Gastrocnemius medialis (tissue), 4 donors: ENCODE results near the gene TET1. TPM values are rescaled to one million over a fixed set of nuclear protein-coding genes. Genes with fewer than 3 reads are reported as not detected.
"Not testable (repeated sequence)": the region's sequence is repeated elsewhere in the genome, so short reads cannot be mapped to it uniquely, and the experiment has no call there.

Source experiments
- ATAC-seq, 2 donors: fragments of 150-250 bp; one replicate each; pipeline ENCODE4 v1.9.1; 2016
- DNase-seq, 2 donors: peaks; one replicate each; pipeline ENCODE4 v3.0.0-alpha.2; 2019
- H3K27ac ChIP-seq, 4 donors: fragments of 200-600 bp; sonication (generic); 1 replicate in 1 of 4; 2 replicates in 3 of 4; pipeline ENCODE4 v1.5.1; 2016 to 2018; ENCODE audit warnings: mild to moderate bottlenecking in 2 of 4, moderate library complexity in 1 of 4
- H3K27me3 ChIP-seq, 3 donors: fragments of 200-600 bp; sonication (generic) in 2 of 3; 1 replicate in 1 of 3; 2 replicates in 2 of 3; pipeline versions ENCODE4 v1.5.1 to v1.6.0; 2016 to 2019; ENCODE audit warnings: mild to moderate bottlenecking in 1 of 3, moderate library complexity in 1 of 3
- H3K36me3 ChIP-seq, 2 donors: fragments of 200-600 bp; sonication (generic) in 1 of 2; one replicate each; pipeline ENCODE4 v1.5.1; 2017 to 2018
- H3K4me1 ChIP-seq, 2 donors: fragments of 200-600 bp; sonication (generic) in 1 of 2; one replicate each; pipeline ENCODE4 v1.5.1; 2016 to 2017; ENCODE audit warnings: mild to moderate bottlenecking in 2 of 2
- H3K4me3 ChIP-seq, 4 donors: fragments of 200-600 bp; sonication (generic) in 3 of 4; 1 replicate in 1 of 4; 2 replicates in 3 of 4; pipeline ENCODE4 v1.5.1; 2016 to 2019; ENCODE audit warnings: mild to moderate bottlenecking in 2 of 4
- H3K9me3 ChIP-seq, 3 donors: fragments of 200-600 bp; sonication (generic) in 2 of 3; 1 replicate in 1 of 3; 2 replicates in 2 of 3; pipeline ENCODE4 v1.5.1; 2016 to 2019
- CTCF ChIP-seq, 5 experiments: fragments of 450-650 bp in 3 of 5; fragments of 200-600 bp in 2 of 5; sonication (generic) in 2 of 5; IDR thresholded peaks in 4 of 5; conservative IDR thresholded peaks in 1 of 5; 1 replicate in 4 of 5; 2 replicates in 1 of 5; pipeline ENCODE4 v1.5.1; 2016 to 2019; ENCODE audit warnings: antibody characterized with exemption in 5 of 5, mild to moderate bottlenecking in 3 of 5, moderate library complexity in 3 of 5
- POLR2A ChIP-seq, 2 donors: fragments of 450-650 bp; IDR thresholded peaks; one replicate each; pipeline ENCODE4 v1.6.1; 2017; ENCODE audit warnings: antibody characterized with exemption in 2 of 2, mild to moderate bottlenecking in 2 of 2, moderate library complexity in 2 of 2
- in situ Hi-C, 4 donors: fragments of 200-750 bp; cut with MboI; loops; one replicate each; pipeline versions ENCODE4 v1.15.0 to v1.8.0; 2017; ENCODE audit warnings: low sequenced_read_pairs in 4 of 4
- intact Hi-C: fragments of 100-400 bp; cut with DNase I; formaldehyde crosslinking; loops from one replicate; pipeline ENCODE4 v1.15.1; 2023; ENCODE audit warnings: low total_unique reads
- total RNA-seq, 4 donors: library from RNA; depleted of rRNA; stranded (reverse); fragments of >200 nt; gene quantifications; one replicate each; pipeline versions ENCODE4 v1.1.0 to v1.2.3, GENCODE V29; 2016

Gene TET1
- total RNA-seq, 4 donors from 2014 or later: 1.00 to 2.0 (median 1.4) TPM

- DNase-seq (no peak), ATAC-seq (no peak)
- intact Hi-C loops: no loop called here
- H3K36me3 ChIP-seq: no peaks in the 10 kb centered on the region
- H3K27ac ChIP-seq: no peak overlapping the region
- no peak overlapping the region for H3K4me3 ChIP-seq
- H3K27me3 ChIP-seq: peaks cover 0 to 2% (median 0%) of the 10 kb centered on the region in 3 donors
- TF ChIP-seq CTCF (IDR thresholded peaks at IDR 0.05 in 4 of 5, conservative IDR thresholded peaks at IDR 0.05 in 1 of 5): no peak
- TF ChIP-seq POLR2A (IDR thresholded peaks at IDR 0.05): no peak
- in situ Hi-C loops: no loop called here
- no peaks in the 10 kb centered on the region for H3K9me3 ChIP-seq
- no peaks in the 10 kb centered on the region for H3K4me1 ChIP-seq
Observed at GRCh38 chr10:68566955-68567354, 6.8 kb downstream of the TET1 start.

GRCh38 chr10:68572151-68572550, 12.0 kb downstream of the TET1 start:
- intact Hi-C loops (no loop called here), in situ Hi-C loops (no loop called here)
- Histone ChIP-seq H3K36me3 (no peaks in the 10 kb centered on the region), H3K27ac (no peak overlapping the region), H3K27me3 (no peaks in the 10 kb centered on the region), H3K4me3 (no peak overlapping the region), H3K9me3 (no peaks in the 10 kb centered on the region), H3K4me1 (no peaks in the 10 kb centered on the region)
- no peak for ATAC-seq
- DNase-seq: no peak
- TF ChIP-seq CTCF (IDR thresholded peaks at IDR 0.05 in 4 of 5, conservative IDR thresholded peaks at IDR 0.05 in 1 of 5) (no peak), POLR2A (IDR thresholded peaks at IDR 0.05) (no peak)

GRCh38 chr10:68574051-68574450, 13.9 kb downstream of the TET1 start:
- Histone ChIP-seq H3K4me3 (no peak overlapping the region), H3K4me1 (no peaks in the 10 kb centered on the region), H3K36me3 (no peaks in the 10 kb centered on the region), H3K27me3 (no peaks in the 10 kb centered on the region), H3K9me3 (no peaks in the 10 kb centered on the region), H3K27ac (no peak overlapping the region)
- in situ Hi-C loops (no loop called here), intact Hi-C loops (no loop called here)
- ATAC-seq: no peak
- TF ChIP-seq POLR2A (IDR thresholded peaks at IDR 0.05): no peak
- TF ChIP-seq CTCF (IDR thresholded peaks at IDR 0.05 in 4 of 5, conservative IDR thresholded peaks at IDR 0.05 in 1 of 5): no peak
- DNase-seq: no peak

GRCh38 chr10:68576118-68576517, 16.0 kb downstream of the TET1 start:
- TF ChIP-seq POLR2A (IDR thresholded peaks at IDR 0.05) (no peak), CTCF (IDR thresholded peaks at IDR 0.05 in 4 of 5, conservative IDR thresholded peaks at IDR 0.05 in 1 of 5) (no peak)
- no peak for DNase-seq
- Histone ChIP-seq H3K4me3 (no peak overlapping the region), H3K4me1 (no peaks in the 10 kb centered on the region), H3K27ac (no peak overlapping the region), H3K9me3 (no peaks in the 10 kb centered on the region), H3K27me3 (no peaks in the 10 kb centered on the region), H3K36me3 (no peaks in the 10 kb centered on the region)
- intact Hi-C loops: no loop called here
- ATAC-seq: no peak
- in situ Hi-C loops: no loop called here

- TF ChIP-seq POLR2A (IDR thresholded peaks at IDR 0.05): no peak
- no peak for TF ChIP-seq CTCF (IDR thresholded peaks at IDR 0.05 in 4 of 5, conservative IDR thresholded peaks at IDR 0.05 in 1 of 5)
- Histone ChIP-seq H3K9me3 (no peaks in the 10 kb centered on the region), H3K27ac (no peak overlapping the region), H3K36me3 (no peaks in the 10 kb centered on the region), H3K27me3 (no peaks in the 10 kb centered on the region), H3K4me3 (no peak overlapping the region), H3K4me1 (no peaks in the 10 kb centered on the region)
- ATAC-seq (no peak), DNase-seq (no peak)
- in situ Hi-C loops (no loop called here), intact Hi-C loops (no loop called here)
Observed at GRCh38 chr10:68578974-68579373, 18.8 kb downstream of the TET1 start.

- H3K27me3 ChIP-seq, H3K9me3 ChIP-seq, H3K27ac ChIP-seq, H3K4me3 ChIP-seq, H3K4me1 ChIP-seq, DNase-seq, in situ Hi-C loops, H3K36me3 ChIP-seq, intact Hi-C loops, ATAC-seq: not testable (repeated sequence)
Observed at GRCh38 chr10:68584187-68584586, 24.1 kb downstream of the TET1 start.
